MM.1S (cell line): ENCODE results near the gene ARHGAP31.

Experiments
- DNase-seq: peaks from one replicate; pipeline ENCODE4 v3.0.0-alpha.2; 2015
- H2AFZ ChIP-seq: fragments of 300-600 bp; sonication (generic); 2 replicates; pipeline ENCODE4 v1.6.0; 2016; ENCODE audit warnings: antibody characterized with exemption, low read length
- H3F3A ChIP-seq: fragments of 300-600 bp; sonication (generic); 2 replicates; pipeline ENCODE4 v1.6.1; 2016; ENCODE audit warnings: mild to moderate bottlenecking, antibody characterized with exemption, low read length, moderate library complexity, mixed read lengths; ENCODE audit not compliant: insufficient read depth
- H3K27ac ChIP-seq: fragments of 300-600 bp; sonication (generic); 2 replicates; pipeline ENCODE4 v1.5.1; 2016; ENCODE audit warnings: mild to moderate bottlenecking, low read length
- H3K27me3 ChIP-seq: fragments of 300-600 bp; sonication (generic); replicated peaks from 2 replicates; pipeline ENCODE4 v1.6.0; 2016; ENCODE audit warnings: low read length; ENCODE audit not compliant: insufficient read depth
- H3K36me3 ChIP-seq: fragments of 300-600 bp; sonication (generic); replicated peaks from 2 replicates; pipeline ENCODE4 v1.6.1; 2016; ENCODE audit warnings: mild to moderate bottlenecking, low read length, mixed read lengths; ENCODE audit not compliant: insufficient read depth
- H3K4me1 ChIP-seq: fragments of 300-600 bp; sonication (generic); 2 replicates; pipeline ENCODE4 v1.6.1; 2016; ENCODE audit warnings: low read length, mixed read lengths
- H3K4me2 ChIP-seq: fragments of 300-600 bp; sonication (generic); 2 replicates; pipeline ENCODE4 v1.6.0; 2016; ENCODE audit warnings: low read depth, low read length
- H3K4me3 ChIP-seq: fragments of 300-600 bp; sonication (generic); 2 replicates; pipeline ENCODE4 v1.5.1; 2016; ENCODE audit warnings: low read length, mixed read lengths
- H3K79me2 ChIP-seq: fragments of 300-600 bp; sonication (generic); 2 replicates; pipeline ENCODE4 v1.6.1; 2016; ENCODE audit warnings: mixed run types, low read length, mixed read lengths
- H3K9ac ChIP-seq: fragments of 300-600 bp; sonication (generic); 2 replicates; pipeline ENCODE4 v1.6.1; 2016; ENCODE audit warnings: low read length, mixed read lengths
- H3K9me2 ChIP-seq: fragments of 300-600 bp; sonication (generic); replicated peaks from 2 replicates; pipeline ENCODE4 v1.6.1; 2016; ENCODE audit warnings: mild to moderate bottlenecking, low read length, mixed read lengths; ENCODE audit not compliant: insufficient read depth
- H3K9me3 ChIP-seq: fragments of 300-600 bp; sonication (generic); replicated peaks from 2 replicates; pipeline ENCODE4 v1.6.1; 2016; ENCODE audit warnings: mild to moderate bottlenecking, low read length, mixed read lengths; ENCODE audit not compliant: insufficient read depth
- H4K20me1 ChIP-seq: fragments of 300-600 bp; sonication (generic); 2 replicates; pipeline ENCODE4 v1.6.1; 2016; ENCODE audit warnings: mild to moderate bottlenecking, low read length, moderate library complexity, mixed read lengths; ENCODE audit not compliant: insufficient read depth
- CTCF ChIP-seq: fragments of 300-600 bp; sonication (generic); IDR thresholded peaks from 2 replicates; pipeline ENCODE4 v1.5.1; 2016; ENCODE audit warnings: antibody characterized with exemption, low read length, mixed read lengths
- EZH2 ChIP-seq: fragments of 300-600 bp; sonication (generic); optimal IDR thresholded peaks from 2 replicates; pipeline ENCODE3; 2017; ENCODE audit warnings: low read depth, mild to moderate bottlenecking, antibody characterized with exemption, low read length, mixed read lengths
- EZH2phosphoT487 ChIP-seq: fragments of 300-600 bp; sonication (generic); IDR thresholded peaks from 2 replicates; pipeline ENCODE4 v1.6.1; 2018; ENCODE audit warnings: antibody characterized with exemption, low read length

ARHGAP31 gene

GRCh38 chr3:119375106-119375505, 80.9 kb downstream of the ARHGAP31 start:
- Histone ChIP-seq H4K20me1 (no peaks in the 10 kb centered on the region), H3K4me3 (no peak overlapping the region), H2AFZ (no peak overlapping the region), H3K79me2 (no peaks in the 10 kb centered on the region), H3K36me3 (no peaks in the 10 kb centered on the region), H3K27ac (no peak overlapping the region), H3K9me2 (no peaks in the 10 kb centered on the region), H3K4me1 (no peaks in the 10 kb centered on the region), H3F3A (no peaks in the 10 kb centered on the region), H3K9ac (no peak overlapping the region), H3K9me3 (no peaks in the 10 kb centered on the region), H3K4me2 (no peak overlapping the region), H3K27me3 (no peaks in the 10 kb centered on the region)
- DNase-seq: no peak
- TF ChIP-seq EZH2 (no peak), EZH2phosphoT487 (no peak), CTCF (no peak)

- no peaks in the 10 kb centered on the region for H3F3A ChIP-seq
- no peaks in the 10 kb centered on the region for H3K4me1 ChIP-seq
- TF ChIP-seq EZH2phosphoT487 (no peak), EZH2 (no peak), CTCF (no peak)
- no peak overlapping the region for H3K9ac ChIP-seq
- no peak overlapping the region for H2AFZ ChIP-seq
- H4K20me1 ChIP-seq: no peaks in the 10 kb centered on the region
- H3K4me2 ChIP-seq: no peak overlapping the region
- no peak overlapping the region for H3K4me3 ChIP-seq
- H3K36me3 ChIP-seq: no peaks in the 10 kb centered on the region
- no peaks in the 10 kb centered on the region for H3K79me2 ChIP-seq
- no peaks in the 10 kb centered on the region for H3K9me3 ChIP-seq
- no peaks in the 10 kb centered on the region for H3K9me2 ChIP-seq
- H3K27me3 ChIP-seq: no peaks in the 10 kb centered on the region
- no peak for DNase-seq
- no peak overlapping the region for H3K27ac ChIP-seq
Observed at GRCh38 chr3:119375510-119375909, 81.3 kb downstream of the ARHGAP31 start.

GRCh38 chr3:119376758-119377157, 82.6 kb downstream of the ARHGAP31 start:
- TF ChIP-seq EZH2 (no peak), EZH2phosphoT487 (no peak), CTCF (no peak)
- no peak overlapping the region for H3K4me3 ChIP-seq
- H3K9me3 ChIP-seq: no peaks in the 10 kb centered on the region
- DNase-seq: no peak
- H3K27ac ChIP-seq: no peak overlapping the region
- no peaks in the 10 kb centered on the region for H3K79me2 ChIP-seq
- H3K27me3 ChIP-seq: no peaks in the 10 kb centered on the region
- no peaks in the 10 kb centered on the region for H3K9me2 ChIP-seq
- no peak overlapping the region for H3K4me2 ChIP-seq
- no peaks in the 10 kb centered on the region for H3K36me3 ChIP-seq
- no peaks in the 10 kb centered on the region for H4K20me1 ChIP-seq
- no peaks in the 10 kb centered on the region for H3F3A ChIP-seq
- H3K4me1 ChIP-seq: no peaks in the 10 kb centered on the region
- no peak overlapping the region for H3K9ac ChIP-seq
- no peak overlapping the region for H2AFZ ChIP-seq
